ENCODE measurements around the gene HSDL1.

Gene HSDL1

GRCh38 chr16:84082110-84082509, 62.9 kb downstream of the HSDL1 start:
- no peak for DNase-seq (ENCODE audit: low spot score)

DNA sequence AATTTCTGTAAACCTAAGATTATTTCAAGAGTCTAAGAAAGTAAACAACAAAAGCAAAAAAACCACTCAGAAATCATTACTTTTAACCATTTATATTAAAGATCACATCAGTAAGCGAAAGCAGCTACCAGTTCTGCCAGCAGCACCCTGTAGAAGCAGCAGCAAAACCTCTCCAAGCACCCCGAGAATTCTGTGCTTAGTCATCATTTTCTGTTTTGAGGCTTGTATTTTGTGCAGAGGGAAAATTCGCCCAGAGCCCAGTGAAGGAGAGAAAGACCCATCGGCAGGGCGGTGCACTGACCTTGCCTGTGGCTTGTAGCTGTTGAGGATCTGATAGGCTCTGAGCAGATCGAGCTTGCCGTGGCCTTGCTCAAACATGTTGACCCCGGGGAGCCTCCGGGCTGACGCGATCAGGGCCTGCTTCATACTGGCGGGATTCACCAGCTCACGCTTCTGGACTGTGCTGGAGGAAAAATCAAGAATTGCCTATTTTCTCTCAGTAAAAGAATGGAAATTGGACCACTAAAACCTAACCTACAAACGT, 63.5 kb downstream of the HSDL1 start:
- no peak for DNase-seq (ENCODE audit: low spot score)

- DNase-seq (ENCODE audit: low spot score), result no peak
Measured at GRCh38 chr16:84080813-84081212, 64.2 kb downstream of the HSDL1 start.

DNA sequence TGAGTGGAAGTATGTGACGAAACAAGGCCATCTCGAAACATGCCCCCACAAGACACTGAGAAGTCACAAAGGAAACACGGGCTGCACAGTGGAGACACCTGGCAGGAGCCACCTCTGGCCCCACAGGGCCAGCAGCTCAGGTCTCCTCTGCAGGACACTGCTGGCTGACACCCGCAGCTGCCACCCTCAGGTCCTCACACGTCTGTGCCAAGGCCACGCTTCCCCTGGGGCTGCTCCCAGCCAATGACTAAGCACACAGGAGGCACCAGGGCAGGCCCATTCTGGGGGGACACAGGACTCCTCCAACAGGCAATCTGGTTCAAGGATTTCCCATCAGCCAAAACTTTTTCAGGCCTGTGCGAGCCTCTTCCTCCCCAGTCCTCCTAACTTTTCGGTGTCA, 64.6 kb downstream of the HSDL1 start:
- DNase-seq (ENCODE audit: low spot score), result no peak

DNA sequence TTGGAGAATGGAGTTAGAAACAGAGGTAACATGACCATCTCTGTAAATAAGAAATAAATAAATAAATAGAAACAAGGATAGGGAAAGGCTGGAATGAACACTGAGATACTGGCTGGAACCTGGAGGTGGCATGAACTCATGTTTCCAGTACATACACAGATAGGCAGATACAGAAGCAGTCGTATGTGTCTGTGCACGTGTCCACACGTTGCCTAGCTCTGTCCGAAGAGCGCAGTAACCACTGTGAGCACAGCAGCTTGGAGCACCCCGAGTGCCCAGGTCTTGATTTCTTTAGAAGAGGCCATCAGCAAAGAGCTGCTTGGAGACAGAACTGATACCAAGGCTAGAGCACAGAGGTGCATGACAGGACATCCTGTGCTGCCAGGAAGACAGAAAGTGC, 65.3 kb downstream of the HSDL1 start:
- no peak for DNase-seq (ENCODE audit: low spot score)

DNA sequence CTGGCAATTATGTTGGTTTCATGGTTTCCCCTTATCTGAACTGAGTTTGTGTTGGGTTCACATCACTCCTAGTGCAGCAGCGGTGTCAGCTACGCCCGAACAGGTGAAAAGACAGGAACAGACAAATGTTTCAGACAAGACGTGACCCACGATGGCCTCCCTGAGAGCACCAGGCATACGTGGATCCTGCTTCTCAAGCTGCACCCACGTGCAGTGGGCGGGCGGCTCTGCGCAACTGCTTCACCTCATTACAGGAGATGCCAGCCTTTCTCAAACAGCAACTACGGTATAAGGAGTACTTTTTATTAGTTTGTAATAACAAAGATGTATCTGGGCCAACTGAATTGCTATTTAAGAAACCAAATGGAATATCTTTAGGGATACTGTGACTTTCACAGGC, 69.6 kb downstream of the HSDL1 start:
- DNase-seq (ENCODE audit: low spot score), result no peak

DNA sequence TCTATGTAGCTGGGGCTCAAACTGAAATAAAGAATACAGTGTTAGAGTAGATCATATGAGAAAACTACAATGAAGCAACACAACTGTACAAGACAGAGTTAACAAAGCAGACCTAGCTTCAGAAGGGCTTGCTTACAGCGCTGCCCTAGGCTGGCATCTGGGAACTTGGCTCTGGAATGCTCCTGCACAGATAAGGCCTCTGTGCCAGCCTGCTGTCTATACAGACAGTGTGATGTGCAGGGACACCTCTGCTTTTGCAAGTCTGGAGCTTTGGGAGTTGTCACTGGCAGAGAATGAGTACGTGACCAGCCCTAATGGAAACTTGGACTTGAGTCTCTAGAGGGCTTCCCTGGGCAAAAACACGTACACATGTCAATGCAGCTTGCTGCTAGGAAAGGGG, 70.3 kb downstream of the HSDL1 start:
- DNase-seq (ENCODE audit: low spot score), result no peak
